SU-DHL-6 (cell line): Measurements from ENCODE around the gene DNALI1.

Source experiments
- EZH2phosphoT487 ChIP-seq: fragments of 200-600 bp; sonication (generic), shearing (Covaris generic); conservative IDR thresholded peaks from 2 replicates; pipeline ENCODE4 v1.6.1; 2018; ENCODE audit warnings: mild to moderate bottlenecking, antibody characterized with exemption, low read length, moderate library complexity, mixed read lengths
- TF ChIP-seq, protein P1 (sequence below): fragments of 200-600 bp; sonication (generic); IDR thresholded peaks from one replicate; pipeline ENCODE4 v1.5.1; 2017; ENCODE audit warnings: antibody characterized with exemption, mild to moderate bottlenecking, low read length, moderate library complexity; ENCODE audit not compliant: insufficient read depth, poor library complexity, severe bottlenecking

DNA sequence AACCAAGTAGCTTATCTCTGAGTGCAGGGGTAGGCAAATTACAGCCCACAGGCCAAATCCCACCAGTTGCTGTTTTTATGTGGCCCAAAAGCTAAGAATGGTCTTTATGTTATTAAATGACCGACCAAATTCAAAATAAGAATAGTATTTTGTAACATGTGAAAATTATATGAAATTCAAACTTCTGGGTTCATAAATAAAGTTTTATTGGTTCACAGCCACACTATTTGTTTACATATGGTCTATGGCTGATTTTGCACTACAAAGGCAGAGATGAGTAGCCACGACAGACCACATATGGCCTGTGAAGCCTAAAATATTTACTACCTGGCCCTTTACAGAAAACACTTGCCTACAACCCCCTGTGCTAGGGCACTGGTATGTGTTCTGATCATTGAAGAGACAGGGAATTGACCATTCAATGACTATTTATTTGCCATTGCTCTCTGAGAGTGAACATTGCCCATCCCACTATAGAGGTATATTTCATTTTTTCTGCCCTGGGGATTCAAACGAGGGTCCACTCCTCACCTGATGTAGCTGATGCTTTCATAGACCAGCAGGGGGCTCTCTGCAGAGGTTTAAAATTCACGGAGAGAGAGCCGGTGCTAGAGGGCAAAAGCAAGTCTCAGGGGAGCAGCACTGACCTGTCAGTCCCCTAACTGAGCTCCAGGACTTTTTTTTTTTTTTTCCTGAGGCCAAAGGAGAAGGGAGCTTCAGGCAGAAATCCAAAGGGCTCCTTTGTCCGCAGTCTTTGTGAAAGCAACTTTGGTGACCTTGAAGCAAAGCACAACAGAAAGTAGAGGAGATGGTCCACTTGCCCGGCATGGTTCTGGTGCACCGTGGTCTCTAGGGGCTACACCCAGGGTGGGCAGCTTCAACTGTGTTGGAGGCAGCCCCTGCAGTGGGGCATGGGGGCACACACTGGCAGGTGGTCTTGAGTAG lies 46.3 kb downstream of the DNALI1 start:
- TF ChIP-seq, protein P1, sequence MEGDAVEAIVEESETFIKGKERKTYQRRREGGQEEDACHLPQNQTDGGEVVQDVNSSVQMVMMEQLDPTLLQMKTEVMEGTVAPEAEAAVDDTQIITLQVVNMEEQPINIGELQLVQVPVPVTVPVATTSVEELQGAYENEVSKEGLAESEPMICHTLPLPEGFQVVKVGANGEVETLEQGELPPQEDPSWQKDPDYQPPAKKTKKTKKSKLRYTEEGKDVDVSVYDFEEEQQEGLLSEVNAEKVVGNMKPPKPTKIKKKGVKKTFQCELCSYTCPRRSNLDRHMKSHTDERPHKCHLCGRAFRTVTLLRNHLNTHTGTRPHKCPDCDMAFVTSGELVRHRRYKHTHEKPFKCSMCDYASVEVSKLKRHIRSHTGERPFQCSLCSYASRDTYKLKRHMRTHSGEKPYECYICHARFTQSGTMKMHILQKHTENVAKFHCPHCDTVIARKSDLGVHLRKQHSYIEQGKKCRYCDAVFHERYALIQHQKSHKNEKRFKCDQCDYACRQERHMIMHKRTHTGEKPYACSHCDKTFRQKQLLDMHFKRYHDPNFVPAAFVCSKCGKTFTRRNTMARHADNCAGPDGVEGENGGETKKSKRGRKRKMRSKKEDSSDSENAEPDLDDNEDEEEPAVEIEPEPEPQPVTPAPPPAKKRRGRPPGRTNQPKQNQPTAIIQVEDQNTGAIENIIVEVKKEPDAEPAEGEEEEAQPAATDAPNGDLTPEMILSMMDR: peak; percentile 74
- no peak for TF ChIP-seq EZH2phosphoT487
